GM19395 (cell line): ENCODE measurements around the gene PSPN.
A peak's percentile ranks its signal among the peaks of the same experiment; 100 is the strongest.
"Not testable (repeated sequence)": the region's sequence is repeated elsewhere in the genome, so short reads cannot be mapped to it uniquely, and the experiment has no call there.

Experiments used
- ATAC-seq: cut with Tn5 transposase; IDR thresholded peaks from one replicate; pipeline ENCODE4 v1.9.1; 2021; ENCODE audit warnings: mild to moderate bottlenecking, moderate library complexity; ENCODE audit not compliant: unreplicated experiment

Gene PSPN

DNA sequence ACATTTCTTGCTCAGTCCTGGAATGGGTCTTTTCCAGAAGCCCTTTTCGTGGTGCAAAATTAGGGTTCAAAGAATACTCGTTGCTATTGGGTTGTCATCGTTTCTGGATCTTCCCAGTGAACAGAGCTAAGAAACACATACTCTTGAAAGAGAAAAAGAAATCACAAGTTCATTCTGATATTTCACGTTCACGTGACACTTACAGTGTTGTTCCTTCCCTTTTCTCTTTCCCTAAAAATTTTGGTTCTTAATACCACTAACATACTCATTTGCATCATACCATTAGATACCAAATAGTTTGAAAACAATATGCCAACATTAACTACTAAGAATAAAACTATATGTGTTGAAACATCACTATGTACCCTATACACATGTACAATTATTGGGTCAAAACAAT, 30.7 kb upstream of the PSPN start:
- no peak for ATAC-seq

DNA sequence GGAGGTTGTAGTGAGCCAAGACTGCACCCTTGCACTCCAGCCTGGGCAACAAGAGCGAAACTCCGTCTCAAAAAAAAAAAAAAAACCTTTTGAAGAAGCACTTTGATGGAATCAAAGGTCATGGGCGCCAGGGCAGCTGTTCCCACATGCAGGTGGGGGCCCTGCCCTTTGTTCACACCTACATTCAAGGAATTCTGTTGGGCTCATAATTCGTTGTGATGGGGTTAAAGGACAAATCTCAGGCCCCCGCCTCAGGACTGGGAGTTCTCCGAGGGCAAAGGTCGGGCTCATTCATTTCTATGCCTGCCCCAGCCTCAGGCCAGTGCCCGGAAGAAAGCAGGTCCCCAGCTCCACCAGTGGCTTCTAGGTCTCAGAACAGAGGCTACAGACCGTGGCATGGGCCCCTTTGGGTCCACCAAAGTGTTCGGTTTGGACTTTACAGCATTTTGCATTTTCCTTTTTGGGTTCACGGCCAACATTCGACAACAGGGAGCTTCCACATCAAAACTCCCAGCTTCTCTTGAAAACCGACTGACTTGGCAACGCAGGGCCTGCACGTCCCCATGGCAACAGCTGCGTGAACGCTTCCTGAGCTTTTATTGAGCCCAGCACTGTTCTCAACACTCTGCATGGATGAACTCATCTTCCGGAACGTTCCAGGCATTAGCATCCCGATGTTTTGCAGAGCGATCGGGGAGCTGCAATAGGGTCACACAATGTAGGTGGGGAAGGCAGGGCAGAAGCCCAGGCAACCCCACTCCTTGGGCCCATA, 27.3 kb upstream of the PSPN start:
- ATAC-seq, result no peak

DNA sequence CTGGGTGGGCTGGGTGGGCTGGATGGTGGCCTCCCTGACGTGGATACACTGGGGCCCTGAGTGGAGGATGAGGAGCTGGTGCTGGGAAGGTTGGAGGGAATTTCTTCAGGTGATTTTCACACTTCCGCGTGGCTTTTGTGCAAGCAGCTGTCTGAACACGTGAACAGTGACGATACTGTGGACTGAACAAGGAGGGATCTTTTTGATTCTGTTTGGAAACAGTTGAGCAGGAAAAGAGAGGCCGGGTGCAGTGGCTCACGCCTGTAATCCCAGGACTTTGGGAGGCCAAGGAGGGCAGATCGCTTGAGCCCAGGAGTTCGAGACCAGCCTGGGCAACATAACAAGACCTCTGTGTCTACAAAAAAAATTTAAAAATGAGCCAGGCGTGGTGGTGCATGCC, 26.3 kb upstream of the PSPN start:
- no peak for ATAC-seq

DNA sequence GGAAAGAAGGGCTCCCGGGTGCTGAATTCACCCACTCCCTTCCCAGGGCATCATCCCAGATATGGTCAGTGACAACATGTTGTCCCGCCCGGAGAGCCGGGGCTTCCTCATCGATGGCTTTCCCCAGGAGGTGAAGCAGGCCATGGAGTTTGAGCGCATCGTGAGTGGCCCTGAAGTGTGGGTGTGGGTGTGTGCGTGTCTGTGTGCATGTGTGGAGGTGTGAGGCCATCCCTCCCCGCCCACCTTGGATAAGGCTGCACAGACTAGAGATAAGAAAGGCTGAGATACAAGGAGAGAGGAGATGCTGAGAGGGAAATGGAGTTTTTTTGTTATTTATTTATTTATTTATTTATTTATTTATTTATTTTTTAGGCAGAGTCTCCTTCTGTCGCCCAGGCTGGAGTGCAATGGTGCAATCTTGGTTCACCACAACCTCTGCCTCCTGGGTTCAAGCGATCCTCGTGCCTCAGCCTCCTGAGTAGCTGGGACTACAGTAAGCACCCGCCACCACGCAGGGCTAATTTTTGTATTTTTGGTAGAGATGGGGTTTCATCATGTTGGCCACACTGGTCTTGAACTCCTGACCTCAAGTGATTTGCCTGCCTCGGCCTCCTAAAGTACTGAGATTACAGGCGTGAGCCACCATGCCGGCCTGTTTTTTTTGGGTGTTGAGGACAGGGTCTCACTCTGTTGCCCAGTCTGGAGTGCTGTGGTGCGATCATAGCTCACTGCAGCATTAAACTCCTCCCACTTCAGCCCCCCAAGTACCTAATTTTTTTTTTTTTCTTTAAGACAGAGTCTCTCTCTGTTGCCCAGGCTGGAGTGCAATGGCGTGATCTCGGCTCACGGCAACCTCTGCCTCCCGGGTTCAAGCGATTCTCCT, 24.6 kb upstream of the PSPN start:
- ATAC-seq, result not testable (repeated sequence)

DNA sequence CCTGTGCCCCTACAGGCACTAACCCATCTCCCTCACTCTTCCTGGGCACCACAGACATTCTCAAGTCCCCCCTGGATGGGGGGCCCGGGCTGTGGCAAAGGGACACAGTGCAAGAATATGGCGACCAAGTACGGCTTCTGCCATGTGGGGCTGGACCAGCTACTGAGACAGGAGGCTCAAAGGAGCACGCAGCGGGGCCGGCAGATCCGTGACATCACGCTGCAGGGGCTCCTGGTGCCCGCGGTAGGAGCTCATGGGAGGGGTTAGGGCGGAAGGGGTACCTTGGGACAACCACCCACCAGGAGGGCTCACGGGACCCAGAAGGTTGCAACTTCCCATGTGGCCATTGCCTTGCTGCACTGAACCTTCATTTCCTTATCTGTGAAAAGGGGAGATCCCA, 20.6 kb upstream of the PSPN start:
- ATAC-seq, result no peak

DNA sequence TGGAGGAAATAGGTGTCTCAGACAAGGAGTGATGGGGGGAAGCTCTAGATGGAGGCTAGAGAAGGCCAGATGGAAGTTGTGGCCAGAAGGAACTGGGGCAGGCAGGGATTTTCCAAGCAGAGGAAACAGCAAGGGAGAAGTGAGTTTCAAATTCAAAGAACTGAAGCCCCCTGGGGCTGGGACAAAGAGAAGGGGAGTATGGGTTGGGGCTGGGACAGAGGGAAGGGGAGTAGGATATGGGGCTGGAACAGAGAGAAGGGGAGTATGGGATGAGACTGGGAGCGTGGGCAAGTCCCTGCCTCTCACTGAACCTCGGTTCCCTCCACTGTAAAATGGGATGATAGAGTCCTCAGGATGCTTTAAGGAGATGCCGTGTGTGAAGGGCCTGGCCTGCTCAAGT, 19.1 kb upstream of the PSPN start:
- no peak for ATAC-seq

DNA sequence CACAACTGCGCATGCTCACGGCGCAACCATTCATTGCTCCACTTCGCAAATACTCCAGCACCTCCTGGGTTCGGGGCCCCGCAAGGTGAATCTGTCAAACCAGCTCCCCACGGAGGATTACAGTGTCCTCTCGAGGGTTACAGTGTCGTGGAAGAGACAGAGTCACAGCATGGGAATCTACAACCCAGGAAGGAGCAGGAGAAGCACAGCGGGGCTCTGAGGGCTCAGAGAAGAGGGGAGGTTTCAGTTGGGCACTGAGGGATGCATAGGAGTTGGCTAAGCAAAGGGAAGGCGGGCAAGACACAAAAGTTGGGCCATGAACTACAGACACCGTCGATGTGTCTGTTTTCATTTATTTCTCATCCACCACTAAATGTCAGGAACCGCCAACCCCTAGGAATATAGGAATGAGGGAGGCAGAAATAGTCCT, 18.3 kb upstream of the PSPN start:
- no peak for ATAC-seq

DNA sequence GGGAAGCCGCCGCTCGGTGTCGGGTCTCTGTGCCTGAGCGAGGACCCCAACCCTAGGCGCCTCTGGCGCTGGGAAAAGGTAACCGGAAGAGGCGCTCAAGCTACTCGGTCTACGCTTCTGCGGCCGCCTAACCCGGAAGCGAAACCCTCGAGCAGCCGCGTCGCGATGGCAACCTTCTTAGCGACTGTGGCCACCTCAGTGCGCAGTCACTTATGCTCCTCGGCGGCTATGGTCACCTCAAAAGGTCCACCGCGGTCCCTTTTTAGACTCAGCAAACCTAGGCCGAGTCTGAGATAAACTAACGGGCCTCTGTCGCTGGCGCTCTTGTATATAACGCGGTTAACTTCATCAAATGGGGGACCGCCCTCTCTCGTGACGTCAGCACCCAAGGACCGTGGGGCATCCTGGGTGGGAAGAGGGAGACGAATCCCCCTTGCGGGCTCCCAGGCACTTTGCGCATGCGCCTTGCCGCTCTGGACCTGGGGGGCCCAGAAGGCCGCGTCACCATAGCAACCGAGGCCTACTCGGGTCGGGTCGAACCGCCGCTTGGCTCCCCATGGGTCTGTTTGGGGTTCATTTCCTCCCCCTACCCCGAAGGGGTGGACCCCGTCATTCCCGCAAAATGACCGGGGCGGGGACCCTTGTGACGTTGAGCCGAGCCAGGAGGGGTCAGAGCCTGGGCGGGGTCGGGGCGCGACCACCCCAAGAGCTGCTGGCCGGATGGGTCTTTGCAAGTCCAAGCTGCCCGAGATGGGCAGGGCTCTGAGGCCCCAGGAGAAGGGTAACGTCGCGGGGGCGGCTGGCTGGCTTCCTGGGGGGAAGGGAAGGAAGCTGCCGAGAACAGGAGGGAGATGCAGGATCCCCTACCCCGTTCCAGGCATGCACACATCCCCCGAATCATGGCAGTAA, 17.6 kb upstream of the PSPN start, which contains the start of gene GTF2F1:
TSS of gene GTF2F1 (minus strand) at position 91 of the 909 bp plus-strand sequence. CDS start 169 bp downstream, outside the sequence.
- peak; percentile 82 for ATAC-seq

DNA sequence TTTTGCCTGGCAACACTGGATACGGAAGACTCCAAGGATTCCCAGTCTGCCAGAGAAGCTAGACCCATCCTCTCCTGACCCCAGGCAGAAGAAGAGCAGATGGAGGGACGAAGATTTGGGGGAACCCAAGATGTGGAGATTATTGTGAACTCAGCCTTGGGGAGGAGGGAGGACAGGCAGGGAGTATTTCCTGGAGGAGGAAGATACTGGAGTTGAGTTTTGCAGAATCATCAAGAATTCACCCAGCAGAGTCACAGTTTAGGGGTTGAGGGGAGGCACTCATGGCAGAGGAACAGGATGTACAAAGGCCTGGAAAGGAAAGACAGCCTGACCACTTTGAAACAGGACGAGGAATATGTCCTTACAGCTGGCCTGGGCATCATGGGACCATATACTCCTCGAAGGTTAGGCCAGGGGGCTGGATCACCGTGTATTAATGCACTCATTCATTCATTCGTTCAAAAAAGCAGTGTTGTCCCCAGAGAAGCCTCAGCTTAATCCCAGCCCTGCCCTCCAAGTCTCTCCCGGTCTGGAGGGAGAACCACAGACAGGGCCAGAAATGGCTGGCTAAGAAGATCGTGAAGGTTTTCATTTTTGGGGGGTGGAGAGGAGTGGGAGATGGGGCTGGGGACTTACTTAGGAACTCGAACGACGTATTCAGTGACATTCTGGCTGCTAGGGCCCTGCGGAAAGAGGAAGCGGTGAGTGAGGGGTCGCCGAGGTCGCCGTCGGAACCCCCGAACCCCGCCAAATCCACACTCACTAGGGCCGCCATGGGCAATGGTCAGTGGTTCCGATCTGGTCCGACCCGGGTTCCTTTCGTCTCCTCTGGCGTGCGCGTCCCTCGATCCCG, 16.7 kb upstream of the PSPN start:
- peak; percentile 7 for ATAC-seq

DNA sequence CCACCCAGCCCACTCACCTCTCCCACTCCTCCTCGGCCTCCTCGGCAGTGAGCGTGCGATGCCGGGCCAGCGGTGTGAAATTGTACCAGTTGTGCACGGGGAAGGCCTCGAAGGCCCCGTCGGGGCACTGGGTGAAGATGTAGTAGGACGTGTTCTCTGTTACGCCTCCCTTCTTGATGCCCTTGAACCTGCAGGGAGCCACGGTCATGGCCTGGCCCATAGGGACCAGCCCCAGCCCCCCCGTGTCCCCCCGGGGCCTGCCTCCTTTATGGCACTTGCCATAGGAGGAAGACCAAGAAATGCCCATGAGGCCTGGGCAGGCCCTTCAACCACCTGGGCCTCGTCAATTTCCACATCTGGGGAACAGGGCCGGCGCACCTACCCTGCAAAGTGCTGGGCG, 11.6 kb upstream of the PSPN start:
- no peak for ATAC-seq

DNA sequence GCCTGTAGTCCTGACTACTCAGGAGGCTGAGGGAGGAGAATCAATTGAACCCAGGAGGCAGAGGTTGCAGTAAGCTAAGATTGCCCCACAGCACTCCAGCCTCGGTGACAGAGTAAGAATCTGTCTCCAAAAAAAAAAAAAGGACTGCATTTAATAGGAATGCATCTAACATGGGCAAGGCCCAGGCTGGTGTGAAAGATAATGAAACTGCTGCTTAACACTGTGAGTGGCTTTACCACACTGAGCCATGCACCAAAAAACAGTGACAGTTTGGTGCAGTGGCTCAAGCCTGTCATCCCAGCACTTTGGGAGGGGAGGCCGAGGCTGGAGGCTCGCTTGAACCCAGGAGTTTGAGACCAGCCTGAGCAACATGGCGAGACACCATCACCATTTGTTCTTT, 8.6 kb upstream of the PSPN start:
- ATAC-seq, result no peak

DNA sequence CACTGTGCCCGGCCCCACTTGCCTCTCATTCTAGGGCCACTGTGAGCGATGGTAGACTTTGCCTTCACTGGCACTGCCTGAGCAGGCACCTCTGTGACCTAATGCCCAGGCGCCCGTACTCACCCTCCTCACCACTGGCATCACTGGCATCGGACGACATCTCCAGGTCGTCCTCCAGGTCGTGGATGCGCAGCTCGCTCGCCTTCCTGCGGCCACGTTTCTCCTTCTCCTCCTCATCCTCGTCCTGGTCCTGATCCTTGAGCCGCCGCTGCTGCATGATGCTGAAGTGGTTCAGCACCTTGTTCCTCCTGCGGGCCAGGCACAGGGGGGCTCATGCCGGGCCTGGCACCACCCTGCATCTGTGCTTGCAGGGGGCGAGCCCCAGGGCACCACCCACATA, 7.5 kb upstream of the PSPN start:
- ATAC-seq, result no peak

DNA sequence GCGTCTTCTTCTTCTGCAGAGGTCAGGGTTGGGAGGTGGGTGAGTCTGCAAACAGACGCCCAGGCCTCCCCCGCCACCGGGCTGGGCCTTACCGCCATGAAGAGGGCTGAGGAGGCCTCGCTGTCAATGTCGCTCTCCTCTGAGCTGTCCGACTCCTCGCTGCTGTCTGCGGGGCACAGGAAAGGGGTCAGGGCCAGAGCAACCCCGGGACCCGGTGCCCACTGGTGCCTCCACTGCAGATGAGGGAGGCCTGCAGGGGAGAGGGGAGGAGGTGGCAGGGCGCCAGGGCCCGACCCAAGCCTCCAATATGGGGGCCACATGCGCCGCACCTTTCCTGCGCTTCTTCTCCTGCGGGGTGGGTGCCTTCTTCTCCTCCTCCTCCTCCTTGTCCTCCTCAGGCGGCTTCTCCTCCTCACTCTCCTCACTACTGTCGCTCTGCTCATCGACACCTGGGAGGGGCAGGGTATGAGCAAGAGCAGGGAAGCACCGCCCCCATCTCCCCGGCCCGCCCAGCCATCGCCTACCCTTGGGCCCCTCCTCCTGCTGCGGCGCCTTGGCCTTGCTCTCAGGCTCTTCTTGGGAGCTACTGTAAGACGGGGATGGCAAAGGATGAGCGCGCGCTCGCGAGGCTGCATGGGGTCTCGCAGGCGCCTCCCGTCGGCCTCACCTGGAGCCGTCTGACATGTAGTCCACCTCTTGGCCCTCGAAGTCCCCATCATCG, 5.5 kb upstream of the PSPN start:
- no peak for ATAC-seq

DNA sequence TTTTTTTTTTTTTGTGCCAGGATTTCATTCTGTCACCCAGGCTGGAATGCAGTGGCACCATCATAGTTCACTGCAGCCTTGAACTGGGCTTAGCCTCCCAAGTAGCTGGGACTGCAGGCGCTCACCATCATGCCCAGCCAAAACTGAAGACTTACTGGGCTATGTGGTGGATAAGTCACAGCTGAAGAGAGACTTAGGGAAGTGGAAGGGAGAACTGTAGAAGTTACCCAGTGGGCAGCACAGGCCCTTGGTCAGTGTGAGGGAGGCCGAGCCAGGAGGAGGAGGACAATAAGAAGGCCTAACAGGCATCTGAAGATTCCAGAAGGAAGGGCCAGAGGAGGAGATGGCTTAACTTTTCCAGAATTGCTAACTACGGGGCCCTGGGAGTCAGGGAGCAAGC, 4.0 kb upstream of the PSPN start:
- ATAC-seq, result no peak

DNA sequence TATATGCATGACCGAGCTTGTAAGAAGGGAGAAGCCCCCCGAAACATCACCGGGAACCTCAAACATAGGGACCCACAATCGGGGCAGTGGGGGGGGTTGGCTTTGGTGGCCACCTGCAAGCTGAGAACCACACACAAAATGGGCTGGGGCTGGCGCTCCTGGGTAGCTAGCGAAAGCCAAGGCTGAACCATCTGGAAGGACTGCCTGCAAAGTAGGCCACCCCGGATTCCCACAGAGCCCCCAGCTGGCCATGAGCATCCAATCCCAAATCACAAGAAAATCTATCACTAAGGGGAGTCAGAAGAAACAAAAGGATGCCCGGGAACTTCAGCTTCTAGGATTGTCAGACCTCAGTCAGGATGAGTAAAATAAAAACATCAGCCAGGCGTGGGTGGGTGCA, 2.8 kb upstream of the PSPN start:
- ATAC-seq, result no peak

DNA sequence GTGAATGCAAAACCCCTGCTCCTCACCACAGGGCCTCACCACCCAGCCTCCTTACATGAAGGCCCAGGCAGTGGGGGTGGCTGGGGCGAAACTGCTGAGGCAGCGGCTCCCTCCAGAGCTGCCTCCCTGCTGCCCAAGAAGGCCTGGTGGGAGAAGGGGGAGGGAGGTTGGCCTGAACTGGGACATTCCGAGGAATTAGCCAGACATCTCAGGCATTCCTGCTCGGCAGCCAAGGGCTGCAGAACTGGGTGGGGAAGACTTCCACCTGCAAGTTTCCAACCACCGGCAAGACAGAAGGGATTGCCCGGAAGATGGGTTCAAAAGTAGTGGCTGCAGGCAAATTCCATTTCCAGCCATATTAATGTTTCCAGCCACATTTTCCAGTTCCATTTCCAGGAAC, 2.3 kb upstream of the PSPN start:
- no peak for ATAC-seq

DNA sequence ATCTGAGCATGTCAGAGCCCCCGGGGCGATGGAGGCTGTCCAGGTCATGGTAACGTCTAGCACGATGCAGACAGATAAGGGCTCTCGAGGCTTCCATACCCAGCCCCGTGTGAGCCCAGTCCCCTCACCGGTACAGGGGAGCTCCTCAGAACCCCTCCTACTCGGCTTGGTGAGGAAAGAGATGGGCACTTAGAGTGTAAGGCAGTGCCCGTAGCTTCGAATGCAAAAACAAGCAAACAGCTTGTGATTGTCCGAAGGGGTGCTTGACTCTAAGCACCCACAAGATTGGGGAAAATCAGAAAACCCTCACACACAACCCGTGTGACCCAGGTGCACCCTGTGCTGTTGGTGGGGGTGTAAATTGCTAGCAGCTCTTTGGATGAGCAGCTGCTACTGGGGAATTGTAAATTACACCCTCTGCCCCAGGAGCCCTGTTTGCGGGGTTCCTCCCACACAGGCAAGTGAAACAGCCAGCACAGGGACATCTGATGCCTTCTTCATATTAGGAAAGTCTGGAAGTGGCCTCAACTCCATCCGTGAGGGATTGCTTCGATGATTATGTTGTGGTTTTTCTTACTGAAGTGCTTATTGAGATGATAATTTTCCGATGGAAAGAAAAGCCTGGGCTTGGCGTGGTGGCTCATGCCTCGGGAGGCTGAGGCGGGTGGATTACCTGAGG, 918 bp upstream of the PSPN start:
- no peak for ATAC-seq

DNA sequence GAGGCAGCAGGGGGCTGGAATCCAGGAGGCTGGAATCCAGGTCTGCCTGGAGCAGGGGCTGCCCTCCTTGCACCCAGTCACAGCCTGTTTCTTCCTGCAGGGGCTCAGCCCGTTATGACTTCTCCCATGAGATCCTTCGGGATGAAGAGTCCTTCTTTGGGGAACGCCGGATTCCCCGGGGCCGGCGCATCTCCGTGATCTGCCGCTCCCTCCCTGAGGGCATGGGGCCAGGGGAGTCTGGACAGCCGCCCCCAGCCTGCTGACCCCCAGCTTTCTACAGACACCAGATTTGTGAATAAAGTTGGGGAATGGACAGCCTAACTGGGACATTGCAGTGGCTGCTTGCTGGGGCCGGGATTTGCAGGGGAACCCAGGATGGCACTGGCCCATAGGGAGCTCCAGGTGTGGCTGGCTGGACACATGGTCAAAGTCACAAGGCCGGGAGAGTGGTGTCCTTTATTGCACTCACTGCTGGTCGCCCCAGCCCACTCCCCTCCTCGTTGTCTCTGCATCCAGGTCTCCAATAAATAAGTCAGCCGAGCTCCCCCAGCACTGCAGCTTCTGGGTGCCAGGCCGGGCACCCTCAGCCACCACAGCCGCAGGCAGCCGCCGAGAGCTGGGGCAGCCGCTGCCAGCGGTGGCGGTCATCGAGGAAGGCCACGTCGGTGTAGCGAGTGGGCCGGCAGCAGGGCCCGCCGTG, 872 bp downstream of the PSPN start:
- ATAC-seq, result no peak
